Neural progenitor cell (in vitro differentiated cells): ENCODE measurements around the gene CSGALNACT2. TPM values are rescaled to one million over a fixed set of nuclear protein-coding genes. Genes with fewer than 3 reads are reported as not detected.

Experiments used
- DNase-seq: peaks from one replicate; pipeline ENCODE4 v3.0.0-alpha.2; 2016; ENCODE audit warnings: low spot score
- H2AFZ ChIP-seq: fragments of 200-600 bp; sonication (generic); replicated peaks from 2 replicates; pipeline ENCODE4 v1.6.1; 2016; ENCODE audit warnings: antibody characterized with exemption
- H3F3A ChIP-seq: fragments of 200-600 bp; sonication (generic); 2 replicates; pipeline ENCODE4 v1.6.1; 2016; ENCODE audit warnings: antibody characterized with exemption, low read depth
- H3K27ac ChIP-seq: fragments of 200-600 bp; sonication (generic); 2 replicates; pipeline ENCODE4 v1.5.1; 2016; ENCODE audit warnings: mild to moderate bottlenecking
- H3K27me3 ChIP-seq: fragments of 200-600 bp; sonication (generic); 2 replicates; pipeline ENCODE4 v1.6.1; 2016; ENCODE audit warnings: mild to moderate bottlenecking, moderate library complexity
- H3K36me3 ChIP-seq: fragments of 200-600 bp; sonication (generic); 2 replicates; pipeline ENCODE4 v1.5.1; 2016
- H3K4me1 ChIP-seq: fragments of 200-600 bp; sonication (generic); 2 replicates; pipeline ENCODE4 v1.6.1; 2016; ENCODE audit warnings: mixed run types
- H3K4me2 ChIP-seq: fragments of 200-600 bp; sonication (generic); 2 replicates; pipeline ENCODE4 v1.6.1; 2016
- H3K4me3 ChIP-seq: fragments of 200-600 bp; sonication (generic); 2 replicates; pipeline ENCODE4 v1.5.1; 2016
- H3K79me2 ChIP-seq: fragments of 200-600 bp; sonication (generic); 2 replicates; pipeline ENCODE4 v1.6.1; 2016; ENCODE audit warnings: low read depth
- H3K9ac ChIP-seq: fragments of 200-600 bp; sonication (generic); 2 replicates; pipeline ENCODE4 v1.6.1; 2016
- H3K9me3 ChIP-seq: fragments of 200-600 bp; sonication (generic); 2 replicates; pipeline ENCODE4 v1.5.1; 2016; ENCODE audit warnings: low read depth
- H4K20me1 ChIP-seq: fragments of 200-600 bp; sonication (generic); 2 replicates; pipeline ENCODE4 v1.6.1; 2016; ENCODE audit warnings: low read depth
- H3K27ac Mint-ChIP-seq: 3 replicates; pipeline ENCODE4 v1.8.0; 2021; ENCODE audit warnings: mixed read lengths
- H3K27me3 Mint-ChIP-seq: 2 replicates; pipeline ENCODE4 v1.8.0; 2022; ENCODE audit warnings: low read depth, mild to moderate bottlenecking, inconsistent platforms, moderate library complexity, mixed read lengths; ENCODE audit not compliant: insufficient read depth
- H3K36me3 Mint-ChIP-seq: 3 replicates; pipeline ENCODE4 v1.8.0; 2021; ENCODE audit warnings: mixed read lengths
- H3K4me1 Mint-ChIP-seq: 3 replicates; pipeline ENCODE4 v1.8.0; 2021; ENCODE audit warnings: mixed read lengths
- H3K4me3 Mint-ChIP-seq: 3 replicates; pipeline ENCODE4 v1.8.0; 2021; ENCODE audit warnings: mild to moderate bottlenecking, moderate library complexity, mixed read lengths
- H3K9me3 Mint-ChIP-seq: 3 replicates; pipeline ENCODE4 v1.8.0; 2020; ENCODE audit warnings: mixed read lengths
- CTCF ChIP-seq: fragments of 200-600 bp; sonication (generic); IDR thresholded peaks from 2 replicates; pipeline ENCODE4 v1.5.1; 2017; ENCODE audit warnings: antibody characterized with exemption, mild to moderate bottlenecking
- EZH2 ChIP-seq: fragments of 200-600 bp; sonication (generic); IDR thresholded peaks from 2 replicates; pipeline ENCODE4 v1.6.1; 2017; ENCODE audit warnings: antibody characterized with exemption, mild to moderate bottlenecking, moderate library complexity
- EZH2phosphoT487 ChIP-seq: fragments of 200-600 bp; sonication (generic); IDR thresholded peaks from 2 replicates; pipeline ENCODE4 v1.6.1; 2017; ENCODE audit warnings: antibody characterized with exemption
- total RNA-seq: library from RNA; depleted of rRNA; stranded (reverse); fragments of >200 nt; gene quantifications from 2 replicates; pipeline ENCODE4 v1.2.3, GENCODE V29; 2015; ENCODE audit warnings: low replicate concordance

Gene CSGALNACT2
- total RNA-seq, 1 donor from 2014 or later = 9.3 TPM

GRCh38 chr10:43130770-43131171, 7.5 kb upstream of the CSGALNACT2 start:
- Histone ChIP-seq H4K20me1 (no peaks in the 10 kb centered on the region), H3K4me1 (no peaks in the 10 kb centered on the region)
- no peak for TF ChIP-seq EZH2

GRCh38 chr10:43131256-43131655, 7.0 kb upstream of the CSGALNACT2 start:
- peaks cover under 1% of the 10 kb centered on the region for H4K20me1 ChIP-seq
- Mint-ChIP-seq H3K27ac (no peak overlapping the region), H3K27me3 (peaks cover 2% of the 10 kb centered on the region), H3K4me1 (peaks cover 8% of the 10 kb centered on the region), H3K36me3 (no peaks in the 10 kb centered on the region), H3K4me3 (no peak overlapping the region), H3K9me3 (no peaks in the 10 kb centered on the region)
- no peak overlapping the region for H3K4me2 ChIP-seq
- no peak overlapping the region for H2AFZ ChIP-seq
- H3F3A ChIP-seq = no peaks in the 10 kb centered on the region
- H3K27ac ChIP-seq = no peak overlapping the region
- TF ChIP-seq EZH2phosphoT487 (no peak), CTCF (no peak), EZH2 (no peak)
- DNase-seq = no peak
- H3K27me3 ChIP-seq = no peaks in the 10 kb centered on the region
- no peaks in the 10 kb centered on the region for H3K4me1 ChIP-seq
- no peaks in the 10 kb centered on the region for H3K79me2 ChIP-seq
- no peaks in the 10 kb centered on the region for H3K9me3 ChIP-seq
- H3K36me3 ChIP-seq = no peaks in the 10 kb centered on the region
- no peak overlapping the region for H3K4me3 ChIP-seq
- no peak overlapping the region for H3K9ac ChIP-seq

More at GRCh38 chr10:43130770-43131171, 7.5 kb upstream of the CSGALNACT2 start:
- Histone ChIP-seq H3K4me2 (no peak overlapping the region), H2AFZ (no peak overlapping the region), H3K4me3 (no peak overlapping the region), H3K79me2 (no peaks in the 10 kb centered on the region), H3F3A (no peaks in the 10 kb centered on the region), H3K27me3 (no peaks in the 10 kb centered on the region), H3K9ac (no peak overlapping the region), H3K27ac (no peak overlapping the region), H3K36me3 (no peaks in the 10 kb centered on the region), H3K9me3 (no peaks in the 10 kb centered on the region)
- Mint-ChIP-seq H3K9me3 (no peaks in the 10 kb centered on the region), H3K36me3 (no peaks in the 10 kb centered on the region), H3K27me3 (peaks cover 2% of the 10 kb centered on the region), H3K4me1 (peaks cover 4% of the 10 kb centered on the region), H3K4me3 (no peak overlapping the region), H3K27ac (no peak overlapping the region)
- DNase-seq = no peak

GRCh38 chr10:43131906-43132305, 6.3 kb upstream of the CSGALNACT2 start:
- no peak for DNase-seq
- Histone ChIP-seq H3K79me2 (no peaks in the 10 kb centered on the region), H3K4me2 (no peak overlapping the region), H3K4me3 (no peak overlapping the region), H3K27me3 (no peaks in the 10 kb centered on the region), H2AFZ (no peak overlapping the region), H3K9me3 (no peaks in the 10 kb centered on the region), H4K20me1 (peaks cover 5% of the 10 kb centered on the region), H3F3A (no peaks in the 10 kb centered on the region), H3K4me1 (no peaks in the 10 kb centered on the region), H3K9ac (no peak overlapping the region), H3K36me3 (no peaks in the 10 kb centered on the region), H3K27ac (no peak overlapping the region)
- peaks cover 15% of the 10 kb centered on the region for H3K4me1 Mint-ChIP-seq
- no peak overlapping the region for H3K4me3 Mint-ChIP-seq
- TF ChIP-seq CTCF = no peak
- no peak for TF ChIP-seq EZH2phosphoT487
- TF ChIP-seq EZH2 = no peak
- H3K27ac Mint-ChIP-seq = no peak overlapping the region
- no peaks in the 10 kb centered on the region for H3K36me3 Mint-ChIP-seq
- H3K27me3 Mint-ChIP-seq = peaks cover 2% of the 10 kb centered on the region
- no peaks in the 10 kb centered on the region for H3K9me3 Mint-ChIP-seq

- peaks cover 2% of the 10 kb centered on the region for H3K27me3 Mint-ChIP-seq
- DNase-seq = no peak
- Histone ChIP-seq H4K20me1 (peaks cover 5% of the 10 kb centered on the region), H3K4me3 (no peak overlapping the region), H3K9ac (no peak overlapping the region), H3K9me3 (no peaks in the 10 kb centered on the region), H3K27me3 (no peaks in the 10 kb centered on the region), H3K4me2 (no peak overlapping the region), H3K27ac (no peak overlapping the region), H3K36me3 (no peaks in the 10 kb centered on the region), H3K4me1 (no peaks in the 10 kb centered on the region), H3F3A (peaks cover 3% of the 10 kb centered on the region), H2AFZ (no peak overlapping the region), H3K79me2 (no peaks in the 10 kb centered on the region)
- no peak for TF ChIP-seq CTCF
- TF ChIP-seq EZH2phosphoT487 = no peak
- H3K9me3 Mint-ChIP-seq = no peaks in the 10 kb centered on the region
- H3K4me1 Mint-ChIP-seq = peaks cover 16% of the 10 kb centered on the region
- H3K27ac Mint-ChIP-seq = no peak overlapping the region
- H3K4me3 Mint-ChIP-seq = no peak overlapping the region
- no peaks in the 10 kb centered on the region for H3K36me3 Mint-ChIP-seq
Measured at GRCh38 chr10:43132867-43133787, 5.1 kb upstream of the CSGALNACT2 start.
